ENCODE measurements around the gene GNB1L.
"Not testable (repeated sequence)": the region's sequence is repeated elsewhere in the genome, so short reads cannot be mapped to it uniquely, and the experiment has no call there.

The GNB1L gene

GRCh38 chr22:19793161-19793560 lies 61.5 kb downstream of the GNB1L start:
- Histone ChIP-seq H3K4me3 (ENCODE audit: insufficient read depth, low read depth, low read length) (no peak overlapping the region), H3K36me3 (ENCODE audit: control insufficient read depth, insufficient read depth, low read length) (no peaks in the 10 kb centered on the region), H3K9me3 (ENCODE audit: control insufficient read depth, low read length) (no peaks in the 10 kb centered on the region), H3K27ac (ENCODE audit: insufficient read depth, low read depth, low read length, poor library complexity, severe bottlenecking) (no peak overlapping the region), H3K4me1 (ENCODE audit: control insufficient read depth, insufficient read depth, low read length) (no peaks in the 10 kb centered on the region), H3K27me3 (ENCODE audit: control insufficient read depth, insufficient read depth, low read length, poor library complexity, severe bottlenecking) (no peaks in the 10 kb centered on the region)
- WGBS, 2 experiments: 78 to 81% methylated on average over 2 of the region's 2 CpGs

GRCh38 chr22:19792383-19792896 lies 62.2 kb downstream of the GNB1L start:
- H3K36me3 ChIP-seq (ENCODE audit: control insufficient read depth, insufficient read depth, low read length); H3K27me3 ChIP-seq (ENCODE audit: control insufficient read depth, insufficient read depth, low read length, poor library complexity, severe bottlenecking); H3K4me1 ChIP-seq (ENCODE audit: control insufficient read depth, insufficient read depth, low read length); H3K9me3 ChIP-seq (ENCODE audit: control insufficient read depth, low read length); H3K4me3 ChIP-seq (ENCODE audit: insufficient read depth, low read depth, low read length); H3K27ac ChIP-seq (ENCODE audit: insufficient read depth, low read depth, low read length, poor library complexity, severe bottlenecking): not testable (repeated sequence)
- WGBS, 2 experiments: 91 to 93% methylated on average over 13 of the region's 13 CpGs

GRCh38 chr22:19791894-19792293 lies 62.8 kb downstream of the GNB1L start:
- Histone ChIP-seq H3K36me3 (ENCODE audit: control insufficient read depth, insufficient read depth, low read length) (no peaks in the 10 kb centered on the region), H3K4me1 (ENCODE audit: control insufficient read depth, insufficient read depth, low read length) (no peaks in the 10 kb centered on the region), H3K9me3 (ENCODE audit: control insufficient read depth, low read length) (no peaks in the 10 kb centered on the region), H3K27me3 (ENCODE audit: control insufficient read depth, insufficient read depth, low read length, poor library complexity, severe bottlenecking) (no peaks in the 10 kb centered on the region), H3K27ac (ENCODE audit: insufficient read depth, low read depth, low read length, poor library complexity, severe bottlenecking) (no peak overlapping the region), H3K4me3 (ENCODE audit: insufficient read depth, low read depth, low read length) (no peak overlapping the region)

GRCh38 chr22:19791243-19791642 lies 63.4 kb downstream of the GNB1L start:
- no peaks in the 10 kb centered on the region for H3K9me3 ChIP-seq (ENCODE audit: control insufficient read depth, low read length)

GRCh38 chr22:19789828-19790227 lies 64.8 kb downstream of the GNB1L start:
- Histone ChIP-seq H3K9me3 (ENCODE audit: control insufficient read depth, low read length) (no peaks in the 10 kb centered on the region), H3K4me3 (ENCODE audit: insufficient read depth, low read depth, low read length) (no peak overlapping the region), H3K27me3 (ENCODE audit: control insufficient read depth, insufficient read depth, low read length, poor library complexity, severe bottlenecking) (no peaks in the 10 kb centered on the region), H3K36me3 (ENCODE audit: control insufficient read depth, insufficient read depth, low read length) (no peaks in the 10 kb centered on the region), H3K4me1 (ENCODE audit: control insufficient read depth, insufficient read depth, low read length) (no peaks in the 10 kb centered on the region), H3K27ac (ENCODE audit: insufficient read depth, low read depth, low read length, poor library complexity, severe bottlenecking) (no peak overlapping the region)
- 87 to 88% methylated on average over 5 to 6 of the region's 6 CpGs for WGBS, 2 experiments

More at GRCh38 chr22:19791243-19791642, 63.4 kb downstream of the GNB1L start:
- Histone ChIP-seq H3K4me1 (ENCODE audit: control insufficient read depth, insufficient read depth, low read length) (no peaks in the 10 kb centered on the region), H3K27ac (ENCODE audit: insufficient read depth, low read depth, low read length, poor library complexity, severe bottlenecking) (no peak overlapping the region), H3K4me3 (ENCODE audit: insufficient read depth, low read depth, low read length) (no peak overlapping the region), H3K27me3 (ENCODE audit: control insufficient read depth, insufficient read depth, low read length, poor library complexity, severe bottlenecking) (no peaks in the 10 kb centered on the region), H3K36me3 (ENCODE audit: control insufficient read depth, insufficient read depth, low read length) (no peaks in the 10 kb centered on the region)

GRCh38 chr22:19789406-19789805 lies 65.3 kb downstream of the GNB1L start:
- H3K4me3 ChIP-seq (ENCODE audit: insufficient read depth, low read depth, low read length): no peak overlapping the region
- no peaks in the 10 kb centered on the region for H3K36me3 ChIP-seq (ENCODE audit: control insufficient read depth, insufficient read depth, low read length)
- WGBS, 2 experiments: 91 to 95% methylated on average over 16 of the region's 16 CpGs
- no peaks in the 10 kb centered on the region for H3K4me1 ChIP-seq (ENCODE audit: control insufficient read depth, insufficient read depth, low read length)
- no peaks in the 10 kb centered on the region for H3K27me3 ChIP-seq (ENCODE audit: control insufficient read depth, insufficient read depth, low read length, poor library complexity, severe bottlenecking)
- no peak overlapping the region for H3K27ac ChIP-seq (ENCODE audit: insufficient read depth, low read depth, low read length, poor library complexity, severe bottlenecking)
- no peaks in the 10 kb centered on the region for H3K9me3 ChIP-seq (ENCODE audit: control insufficient read depth, low read length)

GRCh38 chr22:19788661-19789225 lies 65.9 kb downstream of the GNB1L start:
- H3K36me3 ChIP-seq (ENCODE audit: control insufficient read depth, insufficient read depth, low read length): no peaks in the 10 kb centered on the region
- no peaks in the 10 kb centered on the region for H3K9me3 ChIP-seq (ENCODE audit: control insufficient read depth, low read length)
- H3K4me3 ChIP-seq (ENCODE audit: insufficient read depth, low read depth, low read length): no peak overlapping the region
- no peaks in the 10 kb centered on the region for H3K27me3 ChIP-seq (ENCODE audit: control insufficient read depth, insufficient read depth, low read length, poor library complexity, severe bottlenecking)
- H3K4me1 ChIP-seq (ENCODE audit: control insufficient read depth, insufficient read depth, low read length): no peaks in the 10 kb centered on the region
- H3K27ac ChIP-seq (ENCODE audit: insufficient read depth, low read depth, low read length, poor library complexity, severe bottlenecking): no peak overlapping the region
- WGBS, 2 experiments: 96% methylated on average over 34 of the region's 34 CpGs

GRCh38 chr22:19787849-19788141 lies 66.9 kb downstream of the GNB1L start:
- H3K9me3 ChIP-seq (ENCODE audit: control insufficient read depth, low read length): no peaks in the 10 kb centered on the region
- H3K4me1 ChIP-seq (ENCODE audit: control insufficient read depth, insufficient read depth, low read length): no peaks in the 10 kb centered on the region
- WGBS, 2 experiments: 92 to 94% methylated on average over 9 of the region's 9 CpGs
- no peaks in the 10 kb centered on the region for H3K27me3 ChIP-seq (ENCODE audit: control insufficient read depth, insufficient read depth, low read length, poor library complexity, severe bottlenecking)
- H3K27ac ChIP-seq (ENCODE audit: insufficient read depth, low read depth, low read length, poor library complexity, severe bottlenecking): no peak overlapping the region
- H3K36me3 ChIP-seq (ENCODE audit: control insufficient read depth, insufficient read depth, low read length): no peaks in the 10 kb centered on the region
- no peak overlapping the region for H3K4me3 ChIP-seq (ENCODE audit: insufficient read depth, low read depth, low read length)

- 94% methylated on average over 28 of the region's 28 CpGs for WGBS, 2 experiments
- H3K27ac ChIP-seq (ENCODE audit: insufficient read depth, low read depth, low read length, poor library complexity, severe bottlenecking): no peak overlapping the region
- no peak overlapping the region for H3K4me3 ChIP-seq (ENCODE audit: insufficient read depth, low read depth, low read length)
- no peaks in the 10 kb centered on the region for H3K27me3 ChIP-seq (ENCODE audit: control insufficient read depth, insufficient read depth, low read length, poor library complexity, severe bottlenecking)
- no peaks in the 10 kb centered on the region for H3K36me3 ChIP-seq (ENCODE audit: control insufficient read depth, insufficient read depth, low read length)
- H3K4me1 ChIP-seq (ENCODE audit: control insufficient read depth, insufficient read depth, low read length): no peaks in the 10 kb centered on the region
- H3K9me3 ChIP-seq (ENCODE audit: control insufficient read depth, low read length): no peaks in the 10 kb centered on the region
Observed at GRCh38 chr22:19786959-19787848, 67.5 kb downstream of the GNB1L start.

- H3K36me3 ChIP-seq (ENCODE audit: control insufficient read depth, insufficient read depth, low read length): no peaks in the 10 kb centered on the region
- H3K27ac ChIP-seq (ENCODE audit: insufficient read depth, low read depth, low read length, poor library complexity, severe bottlenecking): no peak overlapping the region
- WGBS, 2 experiments: 90 to 91% methylated on average over 6 of the region's 6 CpGs
- no peak overlapping the region for H3K4me3 ChIP-seq (ENCODE audit: insufficient read depth, low read depth, low read length)
- no peaks in the 10 kb centered on the region for H3K9me3 ChIP-seq (ENCODE audit: control insufficient read depth, low read length)
- no peaks in the 10 kb centered on the region for H3K27me3 ChIP-seq (ENCODE audit: control insufficient read depth, insufficient read depth, low read length, poor library complexity, severe bottlenecking)
- no peaks in the 10 kb centered on the region for H3K4me1 ChIP-seq (ENCODE audit: control insufficient read depth, insufficient read depth, low read length)
Observed at GRCh38 chr22:19786264-19786585, 68.4 kb downstream of the GNB1L start.

Data from ectodermal cell (in vitro differentiated cells).